SK-N-SH (cell line): ENCODE measurements around the gene PHF21A. TPM values are rescaled to one million over a fixed set of nuclear protein-coding genes. Genes with fewer than 3 reads are reported as not detected.

ENCODE experiments used
- CTCF ChIA-PET: fragments of 300-600, 350-600 bp; formaldehyde crosslinking; extraction: SDS; loops from one replicate; lab custom pipeline; 2021; lab: Yijun Ruan, JAX
- POLR2A ChIA-PET: fragments of 350-600 bp; sonication (Branson Sonifier 250); formaldehyde crosslinking; extraction: SDS; loops from one replicate; lab custom pipeline; 2020; ENCODE audit warnings: antibody characterized with exemption, inconsistent platforms; lab: Yijun Ruan, JAX
- DNase-seq: peaks from one replicate; pipeline ENCODE4 v3.0.0; 2012
- H2AFZ ChIP-seq: fragments of 200-600 bp; sonication (generic); 2 replicates; pipeline ENCODE4 v1.8.1; 2016; ENCODE audit warnings: antibody characterized with exemption, mild to moderate bottlenecking, low read depth
- H3F3A ChIP-seq: fragments of 200-600 bp; sonication (generic); replicated peaks from 2 replicates; pipeline ENCODE3; 2016; ENCODE audit warnings: antibody characterized with exemption, mild to moderate bottlenecking; ENCODE audit not compliant: insufficient read depth
- H3K27ac ChIP-seq, 2 experiments: fragments of 200-500 bp in 1 of 2; fragments of 200-600 bp in 1 of 2; sonication (Bioruptor generic) in 1 of 2; sonication (generic), shearing (Covaris generic) in 1 of 2; 2 replicates each; pipeline versions ENCODE4 v1.5.1 to v1.6.1; 2014 to 2016; ENCODE audit warnings: low read depth in 2 of 2, inconsistent platforms in 1 of 2, low read length in 1 of 2, mild to moderate bottlenecking in 1 of 2, mixed read lengths in 1 of 2
- H3K27me3 ChIP-seq: fragments of 200-600 bp; sonication (generic), shearing (Covaris generic); 2 replicates; pipeline ENCODE4 v1.6.1; 2016; ENCODE audit warnings: mixed run types; ENCODE audit not compliant: insufficient read depth
- H3K36me3 ChIP-seq, 2 experiments: fragments of 200-500 bp in 1 of 2; fragments of 200-600 bp in 1 of 2; sonication (Bioruptor generic) in 1 of 2; sonication (generic) in 1 of 2; replicated peaks in 1 of 2; 2 replicates each; pipeline versions ENCODE3 to v1.5.1; 2014 to 2016; ENCODE audit warnings: low read length in 1 of 2, mild to moderate bottlenecking in 1 of 2; ENCODE audit not compliant: insufficient read depth in 2 of 2, control insufficient read depth in 1 of 2
- H3K4me1 ChIP-seq, 2 experiments: fragments of 200-500 bp in 1 of 2; fragments of 200-600 bp in 1 of 2; sonication (Bioruptor generic) in 1 of 2; sonication (generic), shearing (Covaris generic) in 1 of 2; 2 replicates each; pipeline versions ENCODE4 v1.5.1 to v1.6.1; 2014 to 2016; ENCODE audit warnings: low read depth in 1 of 2, low read length in 1 of 2, mixed run types in 1 of 2; ENCODE audit not compliant: insufficient read depth in 2 of 2, control insufficient read depth in 1 of 2
- H3K4me2 ChIP-seq: fragments of 200-600 bp; sonication (generic), shearing (Covaris generic); 2 replicates; pipeline ENCODE4 v1.6.1; 2017; ENCODE audit warnings: mixed run types
- H3K4me3 ChIP-seq, 2 experiments: fragments of 200-500 bp in 1 of 2; fragments of 200-600 bp in 1 of 2; sonication (Bioruptor generic) in 1 of 2; sonication (generic), shearing (Covaris generic) in 1 of 2; 2 replicates each; pipeline versions ENCODE4 v1.5.1 to v1.8.1; 2014 to 2016; ENCODE audit warnings: low read depth in 2 of 2, inconsistent platforms in 1 of 2, low read length in 1 of 2, mild to moderate bottlenecking in 1 of 2, mixed read lengths in 1 of 2, moderate library complexity in 1 of 2
- H3K79me2 ChIP-seq: fragments of 200-600 bp; sonication (generic); 2 replicates; pipeline ENCODE4 v1.8.1; 2017; ENCODE audit warnings: mild to moderate bottlenecking; ENCODE audit not compliant: insufficient read depth
- H3K9ac ChIP-seq: fragments of 200-600 bp; sonication (generic); 2 replicates; pipeline ENCODE4 v1.6.1; 2017; ENCODE audit warnings: mixed run types
- H3K9me2 ChIP-seq: fragments of 200-600 bp; sonication (generic); 2 replicates; pipeline ENCODE4 v1.6.1; 2017; ENCODE audit warnings: mixed run types
- H3K9me3 ChIP-seq: fragments of 200-600 bp; sonication (generic); 2 replicates; pipeline ENCODE4 v1.6.1; 2017; ENCODE audit warnings: mixed run types, mild to moderate bottlenecking, moderate library complexity
- H4K20me1 ChIP-seq: fragments of 200-600 bp; sonication (generic); 2 replicates; pipeline ENCODE4 v1.6.1; 2017; ENCODE audit warnings: mild to moderate bottlenecking, mixed run types; ENCODE audit not compliant: insufficient read depth
- CHD2 ChIP-seq: fragments of 150-350 bp; IDR thresholded peaks from 2 replicates; pipeline ENCODE4 v1.6.1; 2018; ENCODE audit warnings: low read length; ENCODE audit not compliant: partially characterized antibody
- CTCF ChIP-seq: fragments of 200-600 bp; sonication (generic); IDR thresholded peaks from 2 replicates; pipeline ENCODE4 v1.6.1; 2017; ENCODE audit warnings: antibody characterized with exemption, mild to moderate bottlenecking, moderate library complexity
- EZH2phosphoT487 ChIP-seq: fragments of 200-600 bp; sonication (generic); IDR thresholded peaks from 2 replicates; pipeline ENCODE4 v1.6.1; 2017; ENCODE audit warnings: low read depth, mixed run types, mild to moderate bottlenecking, antibody characterized with exemption, moderate library complexity, borderline replicate concordance
- FOXJ3 ChIP-seq: sonication (generic); formaldehyde crosslinking; IDR thresholded peaks from 2 replicates; pipeline ENCODE4 v1.5.1; 2020; ENCODE audit warnings: mild to moderate bottlenecking, missing genetic modification reagents
- GATA2 ChIP-seq: sonication (generic); formaldehyde crosslinking; IDR thresholded peaks from 2 replicates; pipeline ENCODE4 v1.5.0; 2020; ENCODE audit warnings: mild to moderate bottlenecking, missing genetic modification reagents
- IRF3 ChIP-seq: fragments of 150-350 bp; IDR thresholded peaks from 2 replicates; pipeline ENCODE4 v1.6.1; 2016; ENCODE audit warnings: mild to moderate bottlenecking, low read depth, low read length
- JUND ChIP-seq: IDR thresholded peaks from 2 replicates; pipeline ENCODE4 v1.4.0; 2012
- MAX ChIP-seq: IDR thresholded peaks from 2 replicates; pipeline ENCODE4 v1.4.0; 2012; ENCODE audit warnings: low read depth
- MXI1 ChIP-seq: IDR thresholded peaks from 2 replicates; pipeline ENCODE4 v1.6.1; 2012; ENCODE audit warnings: mild to moderate bottlenecking, low read depth, low read length, improper control_type of control experiment
- NFIC ChIP-seq: IDR thresholded peaks from 2 replicates; pipeline ENCODE4 v1.4.0; 2012; ENCODE audit warnings: borderline replicate concordance
- NRF1 ChIP-seq: IDR thresholded peaks from 2 replicates; pipeline ENCODE4 v1.6.1; 2012; ENCODE audit warnings: low read depth, mild to moderate bottlenecking, low read length
- POLR2AphosphoS5 ChIP-seq: IDR thresholded peaks from 2 replicates; pipeline ENCODE4 v1.6.1; 2012; ENCODE audit warnings: low read depth, low read length
- RAD21 ChIP-seq: IDR thresholded peaks from 2 replicates; pipeline ENCODE4 v1.6.1; 2012; ENCODE audit warnings: mild to moderate bottlenecking, low read length
- RCOR1 ChIP-seq: fragments of 150-350 bp; IDR thresholded peaks from 2 replicates; pipeline ENCODE4 v1.6.1; 2017; ENCODE audit warnings: antibody characterized with exemption, low read length
- REST ChIP-seq: IDR thresholded peaks from 2 replicates; pipeline ENCODE4 v1.6.1; 2012; ENCODE audit warnings: mild to moderate bottlenecking, low read depth, low read length, moderate library complexity
- TAF1 ChIP-seq: IDR thresholded peaks from 2 replicates; pipeline ENCODE4 v1.6.1; 2012; ENCODE audit warnings: low read depth, mild to moderate bottlenecking, low read length, moderate library complexity, borderline replicate concordance
- TCF12 ChIP-seq: IDR thresholded peaks from 2 replicates; pipeline ENCODE4 v1.4.0; 2012
- TEAD4 ChIP-seq: IDR thresholded peaks from 2 replicates; pipeline ENCODE4 v1.4.0; 2012; ENCODE audit warnings: mild to moderate bottlenecking, borderline replicate concordance; ENCODE audit not compliant: insufficient read depth
- USF1 ChIP-seq: IDR thresholded peaks from 2 replicates; pipeline ENCODE4 v1.4.0; 2012; ENCODE audit warnings: low read depth, borderline replicate concordance
- ZBTB33 ChIP-seq: IDR thresholded peaks from 2 replicates; pipeline ENCODE4 v1.4.0; 2012; ENCODE audit warnings: low read depth, borderline replicate concordance
- WGBS: methylation state at CpG from one replicate; pipeline ENCODE4 v1.1.6; 2017; ENCODE audit warnings: low lambda C conversion rate; 5-methylcytosine and 5-hydroxymethylcytosine counted together
- polyA plus RNA-seq, 3 experiments: library from polyadenylated mRNA; depleted of rRNA; stranded (reverse); fragments of >200 nt; gene quantifications; 2 replicates each; pipeline ENCODE4 v1.2.3, GENCODE V29; 2012

The PHF21A gene
- polyA plus RNA-seq, 1 of the 3 experiments (the other 2 are of a cell fraction) = 18.8 TPM

GRCh38 chr11:46160100-46160499 lies 38.8 kb upstream of the PHF21A start:
- Histone ChIP-seq H3K4me2 (no peak overlapping the region), H3K36me3 (no peaks in the 10 kb centered on the region), H2AFZ (no peak overlapping the region), H3K4me3 (no peak overlapping the region), H3K9me3 (no peaks in the 10 kb centered on the region), H4K20me1 (no peaks in the 10 kb centered on the region), H3K27me3 (peaks cover 6% of the 10 kb centered on the region), H3K27ac (no peak overlapping the region), H3K9me2 (no peaks in the 10 kb centered on the region), H3F3A (no peaks in the 10 kb centered on the region), H3K9ac (no peak overlapping the region), H3K79me2 (no peaks in the 10 kb centered on the region), H3K4me1 (no peaks in the 10 kb centered on the region; a peak in 1 of 4 replicates)
- CTCF ChIA-PET = interaction anchor here (1.2 kb wide), 1 partner anchor 79 kb away, joined by 3 read pairs; no protein-coding TSS in a partner anchor
- 38% methylated on average over 3 of the region's 3 CpGs for WGBS
- DNase-seq = no peak
- POLR2A ChIA-PET = no interaction called here
- no peak for TF ChIP-seq POLR2AphosphoS5
- TF ChIP-seq GATA2 (CRISPR knock-in tag) = no peak
- TF ChIP-seq REST = no peak
- TF ChIP-seq IRF3 = no peak
- TF ChIP-seq TEAD4 = no peak
- TF ChIP-seq RAD21 = no peak; the same call in 1 of the 2 replicates
- no peak for TF ChIP-seq USF1
- no peak for TF ChIP-seq MXI1
- TF ChIP-seq RCOR1 = no peak
- no peak for TF ChIP-seq TCF12
- no peak for TF ChIP-seq NFIC
- no peak for TF ChIP-seq EZH2phosphoT487
- TF ChIP-seq NRF1 = no peak
- TF ChIP-seq CTCF = no peak
- no peak for TF ChIP-seq FOXJ3 (CRISPR knock-in tag)
- no peak for TF ChIP-seq CHD2
- no peak for TF ChIP-seq MAX
- TF ChIP-seq JUND = no peak
- no peak for TF ChIP-seq ZBTB33
- no peak for TF ChIP-seq TAF1
